EL (cell line): Measurements from ENCODE around the gene PREX1.

Source experiments
- DNase-seq: peaks from one replicate; pipeline ENCODE4 v3.0.0-alpha.2; 2016

The PREX1 gene

GRCh38 chr20:48729538-48729937, 98.3 kb downstream of the PREX1 start:
- no peak for DNase-seq

GRCh38 chr20:48728042-48728825, 99.6 kb downstream of the PREX1 start:
- no peak for DNase-seq

GRCh38 chr20:48727226-48727625, 100.6 kb downstream of the PREX1 start:
- no peak for DNase-seq

GRCh38 chr20:48725555-48725991, 102.2 kb downstream of the PREX1 start:
- peak; percentile 77 for DNase-seq

DNA sequence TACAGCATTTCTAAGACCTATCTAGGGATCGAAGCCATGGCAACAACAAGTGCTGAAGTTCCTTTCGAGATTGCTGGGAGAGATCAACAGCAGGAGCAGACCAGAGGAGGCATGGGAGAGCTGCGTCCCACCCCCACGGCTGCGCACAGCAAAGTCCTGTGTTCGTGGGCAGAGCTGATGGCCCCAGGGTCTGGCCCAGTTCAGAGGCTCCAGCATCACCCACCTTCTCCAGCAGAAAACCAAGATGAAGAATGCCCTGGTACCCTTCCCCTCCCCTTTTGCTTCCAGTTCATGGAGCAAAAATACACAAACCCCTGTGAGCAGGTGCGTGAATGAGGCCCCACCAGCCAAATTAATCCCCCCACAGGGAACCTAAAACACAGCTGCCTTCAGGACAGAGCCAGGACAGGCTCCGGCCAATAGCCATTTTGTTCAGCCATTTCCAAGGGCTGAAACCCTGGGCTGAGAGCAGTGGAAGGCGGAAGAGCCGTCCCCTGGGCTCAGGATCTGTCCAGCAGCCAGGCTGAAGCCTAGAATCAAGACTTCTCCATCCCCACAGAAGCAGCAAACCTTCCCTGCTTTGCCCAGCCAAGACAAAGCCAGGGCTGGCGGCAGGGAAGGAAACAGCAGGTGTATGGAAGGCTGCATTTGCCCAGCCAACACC, 102.8 kb downstream of the PREX1 start:
- no peak for DNase-seq

GRCh38 chr20:48724382-48724781, 103.4 kb downstream of the PREX1 start:
- DNase-seq = no peak

DNA sequence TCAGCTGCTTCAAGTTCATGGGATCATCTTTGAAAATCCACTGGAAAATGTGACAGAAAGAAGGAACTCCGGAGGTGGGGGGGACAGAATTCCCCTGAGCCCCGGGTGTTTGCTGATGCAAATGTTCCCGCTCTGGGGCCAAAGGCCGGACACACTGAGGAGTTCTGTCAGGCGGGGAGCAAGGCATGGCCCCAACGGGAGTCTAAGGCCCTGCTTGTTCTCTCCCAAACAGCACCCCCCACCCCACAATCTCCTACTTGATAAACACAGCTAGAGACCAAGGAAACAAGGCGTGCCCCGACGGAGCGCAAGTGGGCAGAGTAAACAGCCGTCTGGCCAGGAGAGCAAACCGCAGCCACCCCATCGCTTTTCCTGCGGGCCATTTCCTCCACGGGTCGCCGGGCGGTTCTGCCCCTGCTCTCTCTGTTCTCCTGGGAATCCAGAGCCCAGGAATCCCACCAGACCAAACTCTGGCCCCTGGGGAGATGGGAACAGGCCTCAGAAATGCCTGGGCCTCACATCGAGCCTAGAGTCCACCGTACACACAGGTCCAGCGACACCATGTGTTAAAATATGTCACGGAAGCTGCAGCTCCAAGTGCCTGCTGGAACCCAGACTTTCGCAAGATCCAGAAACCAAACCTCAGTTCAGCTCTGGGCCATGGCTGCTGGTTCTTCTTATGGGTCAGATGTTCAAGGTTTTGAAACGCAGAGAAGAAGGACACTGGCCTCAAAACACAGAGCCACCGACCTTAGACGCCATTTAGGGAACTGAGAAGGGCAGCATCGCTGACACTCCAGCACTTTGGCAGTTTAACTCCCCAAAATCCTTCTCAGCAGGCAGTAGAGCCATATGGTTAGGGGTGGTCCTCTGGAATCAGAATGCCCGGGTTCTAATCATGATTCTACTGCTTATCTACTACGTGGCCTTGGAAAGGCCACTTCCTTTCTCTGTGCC, 104.2 kb downstream of the PREX1 start:
- no peak for DNase-seq

- DNase-seq = no peak
Measured at GRCh38 chr20:48722737-48723191, 105.0 kb downstream of the PREX1 start.

DNA sequence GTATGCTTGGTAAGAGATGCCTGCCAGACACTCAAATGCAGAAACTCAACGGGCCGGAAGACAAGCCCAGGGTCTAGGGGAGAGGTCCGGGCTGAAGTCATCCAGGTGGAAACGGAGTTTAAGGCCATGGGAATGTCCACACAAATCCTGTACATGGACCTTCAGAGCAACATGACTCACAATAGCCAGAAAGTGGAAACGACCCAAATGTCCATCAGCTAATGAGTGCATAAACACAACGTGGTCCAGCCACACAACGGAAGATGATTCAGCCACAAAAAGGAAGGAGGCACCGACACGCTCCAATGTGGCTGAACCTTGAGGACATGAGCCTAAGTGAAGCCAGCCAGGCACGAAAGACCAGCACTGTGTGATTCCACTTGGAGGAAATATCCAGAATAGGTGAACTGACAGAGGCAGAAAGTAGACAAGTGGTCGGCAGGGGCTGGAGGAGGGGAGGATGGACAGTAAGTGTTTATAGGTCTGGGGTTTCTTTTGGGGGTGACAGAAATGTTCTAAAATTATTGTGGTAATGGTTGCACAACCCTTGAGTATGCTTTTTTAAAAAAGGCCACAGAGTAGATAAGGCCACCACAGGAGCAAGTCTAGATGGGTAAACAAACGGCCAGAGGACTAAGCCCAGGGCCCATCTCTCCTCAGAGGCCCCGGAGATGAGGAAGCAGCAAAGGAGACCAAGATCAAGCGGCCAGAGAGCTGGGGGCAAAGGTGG, 105.6 kb downstream of the PREX1 start:
- DNase-seq = peak; percentile 48

DNA sequence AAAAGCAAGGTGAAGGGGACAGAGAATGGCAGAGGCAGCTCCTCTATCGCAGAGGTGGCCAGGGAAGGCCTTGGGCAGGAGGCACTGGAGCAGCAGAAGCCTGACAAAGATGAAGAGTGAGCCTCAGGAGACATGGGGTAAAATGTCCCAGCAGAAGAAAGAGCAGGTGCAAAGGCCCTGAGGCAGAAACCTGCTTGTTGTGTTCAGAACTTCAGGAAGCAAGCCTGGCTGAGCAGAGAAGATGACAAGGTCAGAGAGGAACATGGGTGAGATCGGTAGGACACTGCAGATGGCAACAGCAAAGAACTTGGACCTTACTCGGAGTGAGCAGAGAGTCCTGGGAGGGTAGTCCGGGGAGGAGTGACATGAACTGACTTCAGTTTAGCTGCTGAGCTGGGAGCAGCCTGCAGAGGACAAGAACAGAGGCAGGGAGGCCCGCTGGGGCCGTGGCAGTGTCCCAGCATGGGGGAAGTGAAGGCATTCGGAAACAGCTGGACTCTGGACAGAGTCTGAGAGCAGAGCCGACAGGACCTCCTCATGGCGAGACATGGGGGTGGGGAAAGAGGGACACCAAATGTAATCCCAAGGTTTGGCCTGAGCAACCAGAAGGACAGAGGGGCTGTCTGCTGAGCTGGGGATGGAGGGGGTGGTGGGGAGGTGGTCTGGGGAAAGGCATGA, 106.3 kb downstream of the PREX1 start:
- no peak for DNase-seq

DNA sequence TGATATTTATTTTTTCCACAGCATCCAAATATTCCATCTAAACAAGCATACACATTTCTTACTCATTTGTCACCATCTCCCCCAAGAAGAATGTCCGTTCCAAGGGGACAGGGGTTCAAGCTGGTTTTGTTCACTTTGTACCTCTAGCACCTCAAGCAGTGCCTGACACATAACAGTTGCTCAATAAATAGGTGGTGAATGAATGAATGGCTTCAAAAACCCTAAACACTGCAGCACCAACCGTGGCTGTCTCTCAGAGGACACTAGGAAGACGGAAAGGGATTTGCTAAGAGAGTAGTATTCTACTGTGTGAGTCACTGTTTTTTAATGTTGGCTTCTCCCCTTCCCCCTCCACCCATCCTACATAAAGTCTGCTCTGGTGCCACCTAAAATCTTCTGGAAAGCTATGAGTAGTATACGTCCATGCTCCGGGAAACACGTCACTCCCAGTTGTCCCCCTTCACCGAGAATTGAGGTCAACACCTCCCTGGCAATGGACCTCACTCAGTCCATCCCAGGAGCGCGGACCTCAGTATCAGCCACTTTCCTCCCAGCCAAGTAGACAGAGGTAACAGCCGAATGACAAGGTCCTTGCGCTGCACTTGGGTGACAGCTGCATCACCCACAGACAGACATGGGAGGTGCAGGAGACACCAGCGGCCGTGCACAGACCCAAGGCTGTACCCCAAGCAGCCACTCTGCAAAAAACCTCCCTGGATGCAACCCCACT, 107.4 kb downstream of the PREX1 start:
- no peak for DNase-seq

DNA sequence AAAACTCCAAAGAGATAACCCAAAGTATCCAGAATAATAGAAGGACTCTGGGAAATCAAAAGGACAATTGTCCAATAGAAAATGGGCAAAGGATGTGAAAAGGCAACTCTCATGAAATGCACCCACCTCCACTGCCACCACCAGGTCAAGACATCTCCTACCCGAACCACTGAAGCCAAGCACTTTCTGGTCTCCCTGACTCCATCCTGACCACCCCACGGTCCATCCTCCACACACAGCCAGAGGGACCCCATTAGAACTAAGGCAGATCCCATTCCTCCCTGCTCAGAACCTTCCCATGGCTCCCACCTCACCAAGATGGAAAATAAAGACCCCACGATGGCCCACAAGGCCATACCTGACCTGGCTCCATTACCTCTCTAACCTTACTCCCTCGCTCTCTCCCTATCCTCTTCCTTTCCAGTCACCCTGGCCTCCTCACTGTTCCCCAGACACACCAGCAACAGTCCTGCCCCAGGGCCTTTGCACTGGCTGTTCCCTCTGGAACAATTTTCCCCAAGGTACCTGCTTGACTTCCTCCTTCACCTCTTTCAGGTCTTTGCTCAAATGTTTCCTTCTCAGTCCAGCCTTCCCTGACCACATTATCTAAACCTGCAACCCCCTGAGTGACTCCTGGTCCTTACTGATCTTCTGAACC, 108.1 kb downstream of the PREX1 start:
- DNase-seq = no peak

DNA sequence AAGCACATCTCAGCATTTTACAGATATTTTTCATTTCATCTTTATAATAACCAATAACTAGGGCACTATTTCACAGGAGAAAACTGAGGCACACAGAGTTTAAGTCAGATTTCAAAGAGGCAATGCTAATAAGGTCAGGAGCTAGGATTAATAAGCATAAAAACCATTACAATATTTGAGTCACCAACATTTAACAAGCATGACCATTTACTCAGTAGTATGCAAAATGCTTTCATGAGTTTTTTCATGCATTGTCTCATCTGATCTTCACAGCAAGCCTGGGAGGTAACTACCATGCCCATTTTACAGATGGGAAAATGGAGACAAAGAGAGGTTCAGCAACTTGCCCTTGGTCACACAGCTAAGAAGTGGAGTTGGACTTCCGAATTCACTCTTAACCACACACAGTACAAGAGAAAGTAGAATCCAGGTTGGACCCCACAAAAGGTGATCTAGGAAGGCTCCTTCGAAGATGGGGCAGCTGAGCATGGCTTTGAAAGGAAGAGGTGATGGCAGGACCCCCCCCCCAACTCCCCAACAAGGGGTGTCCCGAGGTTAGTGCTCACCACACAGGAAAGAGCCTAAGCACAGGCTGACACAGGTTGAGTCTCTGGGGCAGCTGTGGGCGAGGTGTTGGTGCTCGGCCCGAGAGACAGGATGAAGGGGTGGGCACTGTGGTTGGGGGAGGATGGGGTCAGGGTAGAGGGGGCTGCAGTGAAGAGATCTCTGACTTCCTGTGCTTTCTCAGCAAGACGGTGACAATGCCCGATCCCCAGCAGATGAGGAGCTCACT, 108.8 kb downstream of the PREX1 start:
- DNase-seq = no peak

DNA sequence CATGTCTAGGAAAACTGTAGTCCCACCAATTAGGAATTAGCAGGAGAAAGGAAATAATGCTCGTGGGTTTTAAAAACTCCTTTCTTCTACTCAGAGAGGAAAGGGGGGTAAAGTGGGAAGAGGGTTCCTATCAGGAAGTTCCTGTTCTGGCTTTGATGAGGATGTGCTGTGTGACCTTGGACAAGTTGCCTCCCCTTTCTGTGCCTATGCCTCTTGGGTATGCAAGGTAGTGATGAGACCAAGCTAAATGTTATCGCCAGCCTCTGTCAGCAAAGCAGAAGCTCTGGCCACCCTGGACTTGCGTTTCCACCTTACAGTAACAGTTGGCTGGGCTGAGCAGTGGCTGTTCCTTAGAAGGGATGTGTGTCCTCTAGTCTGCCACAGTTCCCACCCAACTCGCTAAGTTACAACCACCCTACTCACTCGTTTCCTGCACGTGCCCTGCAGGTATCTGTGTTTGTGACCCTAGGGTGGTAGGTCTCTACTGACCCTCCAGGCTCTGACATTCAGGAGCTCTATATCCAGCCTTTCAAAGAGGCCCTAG, 110.0 kb downstream of the PREX1 start:
- no peak for DNase-seq

- DNase-seq = no peak
Measured at GRCh38 chr20:48717095-48717672, 110.6 kb downstream of the PREX1 start.

DNA sequence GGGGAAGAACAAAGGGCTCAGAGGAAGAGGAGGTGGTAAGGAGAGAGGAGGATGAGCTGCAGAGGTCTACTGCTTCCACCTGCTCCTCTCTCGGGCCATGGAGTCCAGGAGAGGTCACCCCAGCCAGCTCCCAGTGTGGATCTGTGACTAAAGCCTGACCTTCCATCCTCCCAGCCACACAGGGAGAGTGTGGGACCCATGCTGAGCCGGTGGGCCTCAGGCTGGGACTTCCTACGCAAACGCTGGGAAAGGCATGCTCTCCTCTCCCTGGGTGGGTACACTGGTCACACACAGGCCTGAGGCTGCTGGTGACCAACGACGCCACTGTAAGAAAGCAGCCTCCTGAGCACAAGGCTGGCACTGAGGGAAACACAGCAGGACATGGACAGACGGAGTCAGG, 111.3 kb downstream of the PREX1 start:
- DNase-seq = no peak

GRCh38 chr20:48716086-48716485, 111.7 kb downstream of the PREX1 start:
- DNase-seq = no peak

DNA sequence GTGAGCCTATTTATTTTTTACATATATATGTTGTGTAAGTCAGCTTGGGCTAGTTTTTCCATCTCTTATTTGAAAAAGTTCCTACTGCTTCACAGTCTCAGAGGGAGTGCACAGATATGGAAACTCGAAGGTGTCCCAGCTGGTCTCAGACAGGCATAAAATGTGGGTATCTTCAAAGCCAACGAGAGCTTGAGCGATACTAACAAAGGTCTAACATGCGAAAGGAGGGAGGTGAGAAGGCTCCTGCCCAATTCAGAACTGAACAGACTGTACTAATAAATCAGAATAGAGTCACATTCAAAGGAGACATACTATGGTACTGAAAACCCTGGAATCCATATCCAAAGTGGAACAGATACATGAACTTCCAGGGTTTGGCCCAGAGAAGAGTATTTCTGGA, 113.0 kb downstream of the PREX1 start:
- DNase-seq = no peak
